ENCODE data around the gene WFS1.

DNA sequence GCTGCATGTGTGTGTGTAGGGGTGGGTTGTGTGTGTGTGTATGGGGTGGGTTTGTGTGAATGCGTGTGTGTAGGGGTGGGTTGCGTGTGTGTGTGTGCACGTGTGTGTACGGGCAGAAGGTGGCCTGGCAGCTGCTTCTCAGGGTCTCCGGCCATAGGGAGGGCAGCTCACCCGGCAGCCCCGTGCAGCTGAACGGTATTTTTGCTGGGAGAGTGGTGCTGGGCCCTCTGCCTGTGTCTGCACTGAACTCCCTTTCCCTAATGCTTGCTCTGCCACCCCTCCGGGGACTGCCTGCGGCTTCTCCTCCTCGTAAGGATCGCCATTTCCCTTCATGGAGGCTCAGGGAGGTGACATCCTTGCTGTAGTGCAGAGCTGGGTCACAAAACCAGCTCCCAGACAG lies 30.2 kb downstream of the WFS1 start:
- TF ChIP-seq, protein P1, sequence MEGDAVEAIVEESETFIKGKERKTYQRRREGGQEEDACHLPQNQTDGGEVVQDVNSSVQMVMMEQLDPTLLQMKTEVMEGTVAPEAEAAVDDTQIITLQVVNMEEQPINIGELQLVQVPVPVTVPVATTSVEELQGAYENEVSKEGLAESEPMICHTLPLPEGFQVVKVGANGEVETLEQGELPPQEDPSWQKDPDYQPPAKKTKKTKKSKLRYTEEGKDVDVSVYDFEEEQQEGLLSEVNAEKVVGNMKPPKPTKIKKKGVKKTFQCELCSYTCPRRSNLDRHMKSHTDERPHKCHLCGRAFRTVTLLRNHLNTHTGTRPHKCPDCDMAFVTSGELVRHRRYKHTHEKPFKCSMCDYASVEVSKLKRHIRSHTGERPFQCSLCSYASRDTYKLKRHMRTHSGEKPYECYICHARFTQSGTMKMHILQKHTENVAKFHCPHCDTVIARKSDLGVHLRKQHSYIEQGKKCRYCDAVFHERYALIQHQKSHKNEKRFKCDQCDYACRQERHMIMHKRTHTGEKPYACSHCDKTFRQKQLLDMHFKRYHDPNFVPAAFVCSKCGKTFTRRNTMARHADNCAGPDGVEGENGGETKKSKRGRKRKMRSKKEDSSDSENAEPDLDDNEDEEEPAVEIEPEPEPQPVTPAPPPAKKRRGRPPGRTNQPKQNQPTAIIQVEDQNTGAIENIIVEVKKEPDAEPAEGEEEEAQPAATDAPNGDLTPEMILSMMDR (IDR thresholded peaks at IDR 0.05): no peak
- no peak for TF ChIP-seq POLR2A (IDR thresholded peaks at IDR 0.05)
